Gastrocnemius medialis (tissue), 4 donors: Measurements from ENCODE around the gene PLEKHG7.

Experiments used
- POLR2A ChIP-seq, 2 donors: fragments of 450-650 bp; IDR thresholded peaks; one replicate each; pipeline ENCODE4 v1.6.1; 2017; ENCODE audit warnings: antibody characterized with exemption in 2 of 2, mild to moderate bottlenecking in 2 of 2, moderate library complexity in 2 of 2
- TF ChIP-seq, protein P1 (sequence below), 5 experiments: fragments of 450-650 bp in 3 of 5; fragments of 200-600 bp in 2 of 5; sonication (generic) in 2 of 5; IDR thresholded peaks in 4 of 5; conservative IDR thresholded peaks in 1 of 5; 1 replicate in 4 of 5; 2 replicates in 1 of 5; pipeline ENCODE4 v1.5.1; 2016 to 2019; ENCODE audit warnings: antibody characterized with exemption in 5 of 5, mild to moderate bottlenecking in 3 of 5, moderate library complexity in 3 of 5

DNA sequence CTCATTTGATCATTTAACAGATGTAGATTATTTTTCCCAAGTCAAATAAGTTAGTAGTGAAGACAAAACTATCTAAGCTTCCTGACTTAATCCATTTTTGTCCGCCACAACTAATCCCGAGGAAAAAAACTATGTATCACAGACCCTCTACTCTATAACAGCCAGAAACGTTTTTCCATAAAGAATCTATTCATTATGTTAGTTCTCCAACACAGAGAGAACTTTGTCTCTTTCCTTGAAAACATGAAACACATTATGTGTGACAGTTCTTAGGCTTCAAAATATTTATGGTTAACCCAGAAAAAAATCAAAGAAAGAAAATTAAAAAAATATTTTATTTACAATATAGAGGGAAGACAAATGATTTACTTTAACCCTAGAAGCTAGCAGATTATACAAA is 100.1 kb downstream of the PLEKHG7 start:
- TF ChIP-seq, protein P1, sequence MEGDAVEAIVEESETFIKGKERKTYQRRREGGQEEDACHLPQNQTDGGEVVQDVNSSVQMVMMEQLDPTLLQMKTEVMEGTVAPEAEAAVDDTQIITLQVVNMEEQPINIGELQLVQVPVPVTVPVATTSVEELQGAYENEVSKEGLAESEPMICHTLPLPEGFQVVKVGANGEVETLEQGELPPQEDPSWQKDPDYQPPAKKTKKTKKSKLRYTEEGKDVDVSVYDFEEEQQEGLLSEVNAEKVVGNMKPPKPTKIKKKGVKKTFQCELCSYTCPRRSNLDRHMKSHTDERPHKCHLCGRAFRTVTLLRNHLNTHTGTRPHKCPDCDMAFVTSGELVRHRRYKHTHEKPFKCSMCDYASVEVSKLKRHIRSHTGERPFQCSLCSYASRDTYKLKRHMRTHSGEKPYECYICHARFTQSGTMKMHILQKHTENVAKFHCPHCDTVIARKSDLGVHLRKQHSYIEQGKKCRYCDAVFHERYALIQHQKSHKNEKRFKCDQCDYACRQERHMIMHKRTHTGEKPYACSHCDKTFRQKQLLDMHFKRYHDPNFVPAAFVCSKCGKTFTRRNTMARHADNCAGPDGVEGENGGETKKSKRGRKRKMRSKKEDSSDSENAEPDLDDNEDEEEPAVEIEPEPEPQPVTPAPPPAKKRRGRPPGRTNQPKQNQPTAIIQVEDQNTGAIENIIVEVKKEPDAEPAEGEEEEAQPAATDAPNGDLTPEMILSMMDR (IDR thresholded peaks at IDR 0.05 in 4 of 5, conservative IDR thresholded peaks at IDR 0.05 in 1 of 5): no peak
- no peak for TF ChIP-seq POLR2A (IDR thresholded peaks at IDR 0.05)
